Activated effector memory CD4-positive, alpha-beta T cell treated with Interleukin-2 at 50 U/mL for 16 hours (primary cell): ENCODE results near the gene CIB4.

Experiments used
- DNase-seq: peaks from one replicate; pipeline ENCODE4 v3.0.0-alpha.2; 2020

Gene CIB4

GRCh38 chr2:26639685-26640243 is 1.4 kb downstream of the CIB4 start:
- no peak for DNase-seq

DNA sequence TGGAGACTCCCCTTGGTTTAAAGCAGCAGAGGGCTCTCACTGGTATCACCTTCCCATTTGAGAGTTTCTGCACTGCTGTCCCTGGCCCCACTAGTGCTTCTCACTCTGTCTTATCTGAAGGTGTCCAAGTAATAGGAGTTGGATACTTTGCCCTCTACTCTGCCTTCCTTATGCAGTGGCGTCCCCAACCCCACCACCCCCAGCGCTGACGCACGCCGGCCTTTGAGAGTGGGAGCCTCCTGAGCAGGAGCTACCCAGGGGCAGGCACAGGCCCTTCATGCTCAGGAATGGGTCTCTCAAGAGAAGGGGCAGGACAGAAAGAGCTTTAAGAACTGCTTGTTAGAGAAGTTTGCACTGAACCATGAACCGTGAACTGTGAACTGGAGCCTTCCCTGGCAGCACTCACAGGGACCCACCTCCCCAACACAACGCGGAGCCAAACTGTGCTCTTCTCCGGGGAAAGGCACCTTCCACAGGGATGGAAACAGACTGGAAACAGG is 3.3 kb downstream of the CIB4 start:
- no peak for DNase-seq

- no peak for DNase-seq
Measured at GRCh38 chr2:26636935-26637334, 4.2 kb downstream of the CIB4 start.

DNA sequence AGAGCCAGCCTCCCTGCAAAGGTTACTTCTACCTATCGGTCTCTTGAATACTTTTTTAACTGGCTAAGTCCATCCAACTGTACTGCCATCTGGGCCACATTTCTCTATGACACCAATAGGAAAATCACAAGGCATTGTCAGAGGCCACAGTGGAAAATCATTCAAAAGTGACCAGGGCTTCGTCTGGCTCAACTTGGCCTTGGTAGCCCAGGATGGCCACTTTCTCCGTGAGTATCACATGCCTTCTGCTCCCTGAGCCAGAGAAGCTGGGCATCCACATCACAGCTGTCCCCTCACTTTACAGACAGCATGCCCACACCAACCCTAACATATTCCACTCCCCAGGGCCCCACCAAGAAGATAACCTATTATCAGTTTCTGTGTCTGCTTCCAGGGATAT is 5.8 kb downstream of the CIB4 start:
- DNase-seq: no peak

GRCh38 chr2:26634636-26635230 is 6.4 kb downstream of the CIB4 start:
- DNase-seq: no peak

DNA sequence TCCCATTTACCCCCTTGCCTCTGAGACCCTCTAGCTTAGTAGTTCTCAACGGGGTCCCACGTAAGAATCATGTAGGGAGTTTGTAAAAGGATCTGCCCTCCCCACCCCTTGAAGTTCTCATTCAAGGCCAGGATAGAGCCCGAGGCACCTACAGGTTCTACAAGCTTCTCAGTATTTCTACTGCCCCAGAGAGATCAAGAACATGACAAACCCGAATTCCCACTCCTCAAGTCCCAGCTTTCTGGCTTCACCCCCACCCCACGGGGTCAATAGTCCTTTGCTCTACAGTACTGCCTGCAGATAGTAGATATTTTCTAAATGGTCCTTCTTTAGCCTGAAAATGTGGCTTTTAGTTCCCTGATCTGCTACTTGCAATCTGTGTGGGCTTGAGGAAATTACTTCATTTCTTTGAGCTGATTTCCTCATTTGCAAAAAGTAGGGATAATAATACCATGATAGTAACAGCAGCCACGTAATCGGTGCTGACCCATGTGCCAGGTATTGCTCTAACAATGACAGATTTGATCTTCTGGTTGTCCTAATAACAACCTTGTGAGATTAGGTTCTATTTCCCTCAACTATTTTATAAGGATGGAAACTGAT is 7.1 kb downstream of the CIB4 start:
- no peak for DNase-seq

GRCh38 chr2:26633351-26633945 is 7.7 kb downstream of the CIB4 start:
- DNase-seq: no peak

DNA sequence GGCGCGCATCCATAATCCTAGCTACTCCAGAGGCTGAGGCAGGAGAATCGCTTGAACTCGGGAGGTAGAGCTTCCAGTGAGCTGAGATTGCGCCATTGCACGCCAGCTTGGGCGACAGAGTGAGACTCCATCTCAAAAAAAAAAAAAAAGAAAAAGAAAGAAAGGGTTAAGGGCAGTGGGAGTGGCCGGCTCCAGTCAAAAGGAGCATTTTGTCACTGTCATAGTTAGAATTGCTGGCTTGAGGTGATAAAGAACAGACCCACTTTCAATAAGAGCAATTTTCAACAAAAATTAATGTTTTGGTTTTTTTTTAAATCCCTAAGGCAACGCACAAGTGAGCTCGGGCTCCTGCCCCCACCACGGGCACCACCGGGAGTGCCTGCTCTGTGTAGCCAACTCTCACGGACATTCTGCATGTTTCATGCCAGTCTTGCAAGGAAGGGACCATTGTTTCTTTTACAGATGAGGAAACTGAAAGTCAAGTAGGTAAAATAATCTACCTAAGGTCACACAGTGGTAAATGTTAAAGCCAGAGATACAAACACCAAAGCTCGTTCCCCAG is 8.5 kb downstream of the CIB4 start:
- DNase-seq: no peak

GRCh38 chr2:26631401-26632170 is 9.6 kb downstream of the CIB4 start:
- DNase-seq: no peak

DNA sequence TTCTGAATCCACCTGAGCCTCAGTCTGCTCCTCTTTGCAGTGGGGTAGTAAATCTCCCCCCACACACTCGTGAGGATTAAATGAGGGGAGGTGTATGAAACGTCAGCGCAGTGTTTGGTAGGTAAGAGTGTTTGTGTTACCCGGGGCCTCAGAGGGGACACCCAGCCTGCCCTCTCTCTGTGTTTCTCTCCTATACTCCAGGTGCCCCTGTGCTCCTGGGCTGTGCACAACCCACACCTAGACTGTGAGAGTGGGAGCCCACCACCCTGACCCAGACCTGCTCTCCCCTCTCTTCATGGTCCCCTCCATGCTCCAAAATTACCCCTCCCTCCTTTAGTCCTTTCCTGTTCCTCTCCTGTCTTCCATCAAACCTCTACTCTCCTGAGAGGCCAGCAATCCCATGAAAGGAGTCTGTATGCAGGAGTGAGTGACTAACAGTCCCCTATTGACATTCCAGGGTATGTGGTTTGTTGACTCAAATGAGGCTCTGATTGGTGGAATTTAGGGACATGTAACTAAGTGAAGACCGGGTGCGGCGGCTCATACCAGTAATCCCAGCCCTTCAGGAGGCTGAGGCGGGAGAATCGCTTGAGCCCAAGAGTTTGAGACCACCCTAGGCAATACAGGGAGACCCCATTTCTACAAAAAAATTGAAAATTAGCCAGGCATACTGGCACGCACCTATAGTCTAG is 10.4 kb downstream of the CIB4 start:
- DNase-seq: no peak

GRCh38 chr2:26630235-26630634 is 10.9 kb downstream of the CIB4 start:
- DNase-seq: no peak

DNA sequence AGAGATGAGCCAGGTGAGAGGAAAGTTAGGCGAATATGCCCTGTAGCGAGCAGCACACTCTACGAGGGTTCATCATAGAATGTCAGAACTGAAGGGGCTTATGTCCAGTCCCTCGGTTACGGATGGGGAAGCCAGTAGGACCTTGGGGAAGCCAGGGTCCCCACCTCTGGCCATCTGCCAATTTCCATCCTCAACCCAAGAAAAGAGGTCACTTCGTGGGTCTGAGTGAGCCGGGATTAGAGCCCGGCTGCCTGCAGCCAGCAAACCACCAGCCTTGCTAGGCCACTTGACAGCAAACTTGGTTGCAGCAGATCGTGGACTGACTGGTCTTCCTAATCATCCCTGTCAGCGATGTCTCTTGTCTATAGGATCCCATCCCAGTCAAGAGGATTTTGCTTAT is 11.4 kb downstream of the CIB4 start:
- no peak for DNase-seq

DNA sequence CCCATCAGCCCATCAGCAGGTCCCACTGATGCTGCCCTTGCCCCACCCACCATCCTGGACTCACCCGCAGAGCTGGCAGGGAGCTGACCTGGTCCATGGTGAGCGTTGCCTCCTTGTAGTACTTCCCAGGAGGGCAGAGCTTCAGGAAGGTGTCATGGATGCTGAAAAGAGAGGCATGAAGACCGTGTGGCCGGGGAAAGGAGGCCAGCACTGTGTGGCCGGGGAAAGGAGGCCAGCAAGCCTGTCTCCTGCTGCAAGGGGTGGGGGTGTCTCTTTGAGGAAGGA is 11.9 kb downstream of the CIB4 start:
- no peak for DNase-seq

DNA sequence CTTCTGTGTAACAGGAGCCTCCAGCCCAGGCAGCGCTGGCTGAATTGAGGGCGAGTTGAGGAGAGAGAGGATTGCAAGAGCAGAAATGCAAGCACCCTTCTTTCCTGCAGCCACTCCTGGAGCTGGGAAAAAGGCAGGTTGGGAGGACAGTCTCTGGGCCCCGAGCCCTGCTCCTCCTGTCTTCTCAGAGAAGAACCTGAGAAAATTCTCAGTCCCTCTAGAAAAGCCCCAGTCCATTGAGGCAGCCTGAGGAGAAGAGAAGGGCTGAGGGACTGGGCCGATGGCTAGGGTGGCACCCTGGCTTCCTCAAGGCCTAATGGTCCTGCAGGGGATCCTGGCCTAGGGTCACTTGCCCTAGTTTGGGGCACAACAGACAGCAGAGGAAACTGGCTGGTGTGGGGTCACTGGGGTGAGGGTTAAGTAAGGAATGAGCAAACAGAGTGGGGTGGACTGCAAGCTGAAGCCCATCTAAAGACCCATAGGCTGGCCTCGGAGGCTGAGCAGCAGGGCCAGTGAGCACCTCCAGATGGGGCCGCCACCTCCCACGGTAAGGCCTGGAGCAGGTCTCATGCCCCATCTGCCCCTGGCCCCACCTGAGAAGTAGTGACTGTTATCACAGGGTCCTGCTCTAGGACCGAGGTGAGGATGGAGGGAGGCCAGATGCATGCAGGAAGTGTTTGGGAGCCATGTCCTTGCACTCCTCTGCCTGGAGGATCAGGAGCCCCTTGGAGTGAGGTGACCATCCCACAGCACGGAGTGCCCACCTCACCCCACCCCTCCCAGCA is 12.4 kb downstream of the CIB4 start:
- DNase-seq: no peak

- DNase-seq: no peak
Measured at GRCh38 chr2:26627350-26628105, 13.6 kb downstream of the CIB4 start.

- no peak for DNase-seq
Measured at GRCh38 chr2:26626606-26627005, 14.6 kb downstream of the CIB4 start.

DNA sequence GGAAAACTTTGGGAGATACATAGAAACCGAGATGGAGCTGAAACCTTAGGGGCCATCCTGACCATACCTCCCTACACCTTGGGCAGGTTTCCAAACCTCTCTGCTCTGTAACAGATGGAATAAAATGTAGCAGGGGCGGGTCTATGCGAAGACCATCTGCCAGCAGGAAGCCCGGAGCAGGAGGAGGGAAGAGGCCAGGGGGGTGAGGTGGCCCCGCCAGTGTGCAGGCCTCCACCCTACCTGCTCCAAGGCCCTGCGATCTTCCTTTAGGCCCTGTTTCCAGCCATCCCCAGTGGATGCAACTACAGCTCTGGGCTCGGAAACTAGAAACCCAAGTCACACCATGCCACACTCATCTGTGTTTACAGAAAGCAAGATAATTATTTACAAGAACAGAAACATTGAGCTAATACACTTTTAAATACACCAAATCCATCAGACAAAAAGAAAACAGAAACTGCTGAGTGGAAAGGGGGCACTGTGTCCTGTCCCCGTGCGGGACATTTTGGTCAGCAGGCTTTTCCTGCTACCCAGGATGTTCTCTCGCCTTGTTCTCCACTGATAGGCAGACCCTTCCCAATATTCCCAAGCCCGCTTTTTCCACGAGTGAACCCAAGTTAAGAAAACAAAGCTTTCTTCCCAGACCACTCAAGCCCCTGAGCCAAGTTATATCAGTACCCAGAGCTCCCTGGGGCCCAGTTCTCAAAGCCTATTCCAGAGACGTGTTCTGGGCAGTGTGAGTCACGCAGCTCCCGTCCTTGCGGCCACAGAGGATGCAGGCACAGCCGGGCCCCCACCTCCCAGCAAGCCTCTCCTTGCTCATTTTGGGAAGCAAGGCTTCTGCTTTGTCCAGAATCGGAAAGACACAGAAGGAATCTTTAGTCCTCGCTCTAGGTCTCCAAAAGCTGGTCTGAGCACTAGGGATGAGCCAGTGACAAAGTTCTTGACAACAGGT is 17.3 kb downstream of the CIB4 start:
- no peak for DNase-seq

DNA sequence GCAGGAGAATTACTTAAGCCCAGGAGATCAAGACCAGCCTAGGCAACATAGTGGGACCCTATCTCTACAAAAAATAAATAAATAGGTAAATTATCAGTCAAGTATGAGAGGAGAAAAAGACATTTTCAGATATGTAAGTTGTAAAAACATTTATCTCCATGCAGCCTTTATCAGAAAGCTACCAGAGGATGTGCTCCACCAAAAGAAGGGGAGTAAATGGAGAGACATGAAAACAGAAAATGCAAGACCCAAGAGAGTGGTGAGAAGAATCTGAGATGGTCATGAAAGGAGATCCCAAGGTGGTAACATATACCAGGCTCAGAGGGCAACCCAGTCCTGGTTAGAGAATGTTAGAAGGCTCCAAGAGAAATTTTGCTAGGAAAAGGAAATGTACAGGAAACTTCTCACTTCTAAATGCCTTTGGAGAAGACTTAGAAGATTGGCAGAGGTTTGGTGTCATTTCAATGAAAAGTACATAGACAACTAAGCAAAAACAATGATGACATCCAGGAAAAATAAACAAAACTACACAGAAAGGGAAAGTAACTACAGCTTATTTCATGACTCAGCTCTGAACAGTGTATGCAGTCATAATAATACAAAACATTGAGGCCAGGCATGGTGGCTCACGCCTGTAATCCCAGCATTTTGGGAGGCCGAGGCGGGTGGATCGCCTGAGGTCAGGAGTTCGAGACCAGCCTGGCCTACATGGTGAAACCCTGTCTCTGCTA is 19.5 kb downstream of the CIB4 start:
- DNase-seq: no peak

GRCh38 chr2:26620031-26620605 is 21.0 kb downstream of the CIB4 start:
- DNase-seq: no peak
